ENCODE data around the gene CACNA1B. TPM values are rescaled to one million over a fixed set of nuclear protein-coding genes. Genes with fewer than 3 reads are reported as not detected.
A peak's percentile ranks its signal among the peaks of the same experiment; 100 is the strongest.

CACNA1B gene
- total RNA-seq, 4 donors from 2014 or later, result 0.13 to 0.42 (median 0.31) TPM

- H3K36me3 ChIP-seq, result no peaks in the 10 kb centered on the region
- H3K4me3 ChIP-seq, result no peak overlapping the region
- H3K9me3 ChIP-seq, result no peaks in the 10 kb centered on the region
- peak; percentile 75 for DNase-seq (ENCODE audit: extremely low spot score)
- no peaks in the 10 kb centered on the region for H3K4me1 ChIP-seq
- H3K27me3 ChIP-seq, result peaks cover 0 to 54% (median 0%) of the 10 kb centered on the region in 4 donors
- intact Hi-C loops (cut with DNase I), result no loop called here
- H3K27ac ChIP-seq (replicated peaks in 1 of 4), result no peak overlapping the region
- WGBS, result 65% methylated on average over 23 of the region's 23 CpGs
- TF ChIP-seq EP300 (IDR thresholded peaks at IDR 0.05), result no peak
- TF ChIP-seq CTCF (IDR thresholded peaks at IDR 0.05), result no peak
- no peak for TF ChIP-seq POLR2AphosphoS5 (IDR thresholded peaks at IDR 0.05)
- no peak for TF ChIP-seq POLR2A (IDR thresholded peaks at IDR 0.05; ENCODE audit: low read depth)
Measured at GRCh38 chr9:138102246-138103051, 224.9 kb downstream of the CACNA1B start.

GRCh38 chr9:138103111-138103848, 225.7 kb downstream of the CACNA1B start:
- intact Hi-C loops (cut with DNase I), result no loop called here
- Histone ChIP-seq H3K4me3 (no peak overlapping the region), H3K27ac (replicated peaks in 1 of 4) (no peak overlapping the region), H3K27me3 (peaks cover 0 to 54% (median 0%) of the 10 kb centered on the region in 4 donors), H3K4me1 (no peaks in the 10 kb centered on the region), H3K9me3 (no peaks in the 10 kb centered on the region), H3K36me3 (no peaks in the 10 kb centered on the region)
- peak; percentile 89 for DNase-seq (ENCODE audit: extremely low spot score)
- 65% methylated on average over 6 of the region's 6 CpGs for WGBS
- TF ChIP-seq CTCF (IDR thresholded peaks at IDR 0.05) (no peak), POLR2AphosphoS5 (IDR thresholded peaks at IDR 0.05) (no peak), POLR2A (IDR thresholded peaks at IDR 0.05; ENCODE audit: low read depth) (no peak), EP300 (IDR thresholded peaks at IDR 0.05) (no peak)

GRCh38 chr9:138103849-138104206, 226.2 kb downstream of the CACNA1B start:
- no peak for DNase-seq (ENCODE audit: extremely low spot score)
- H3K36me3 ChIP-seq, result no peaks in the 10 kb centered on the region
- no peaks in the 10 kb centered on the region for H3K9me3 ChIP-seq
- H3K4me3 ChIP-seq, result no peak overlapping the region
- no peak for TF ChIP-seq POLR2AphosphoS5 (IDR thresholded peaks at IDR 0.05)
- no peak for TF ChIP-seq CTCF (IDR thresholded peaks at IDR 0.05)
- TF ChIP-seq EP300 (IDR thresholded peaks at IDR 0.05), result no peak
- no peak for TF ChIP-seq POLR2A (IDR thresholded peaks at IDR 0.05; ENCODE audit: low read depth)
- no peak overlapping the region for H3K27ac ChIP-seq (replicated peaks in 1 of 4)
- intact Hi-C loops (cut with DNase I), result no loop called here
- H3K27me3 ChIP-seq, result peaks cover 0 to 54% (median 0%) of the 10 kb centered on the region in 4 donors
- no peaks in the 10 kb centered on the region for H3K4me1 ChIP-seq
- 85% methylated on average over 3 of the region's 3 CpGs for WGBS

- no peaks in the 10 kb centered on the region for H3K9me3 ChIP-seq
- H3K36me3 ChIP-seq, result no peaks in the 10 kb centered on the region
- H3K4me1 ChIP-seq, result no peaks in the 10 kb centered on the region
- H3K4me3 ChIP-seq, result no peak overlapping the region
- no peak overlapping the region for H3K27ac ChIP-seq (replicated peaks in 1 of 4)
- intact Hi-C loops (cut with DNase I), result no loop called here
- 50% methylated on average over 4 of the region's 14 CpGs for WGBS
- peak; percentile 81 for DNase-seq (ENCODE audit: extremely low spot score)
- peaks cover 0 to 54% (median 0%) of the 10 kb centered on the region in 4 donors for H3K27me3 ChIP-seq
- TF ChIP-seq POLR2AphosphoS5 (IDR thresholded peaks at IDR 0.05) (no peak), CTCF (IDR thresholded peaks at IDR 0.05) (no peak), POLR2A (IDR thresholded peaks at IDR 0.05; ENCODE audit: low read depth) (no peak), EP300 (IDR thresholded peaks at IDR 0.05) (no peak)
Measured at GRCh38 chr9:138104251-138105122, 226.9 kb downstream of the CACNA1B start.

All from esophagus muscularis mucosa (tissue), 4 donors.